ENCODE results near the gene RXFP1.

GRCh38 chr4:158609116-158609515, 87.4 kb downstream of the RXFP1 start:
- TF ChIP-seq CTCF (IDR thresholded peaks at IDR 0.05): no peak
- no peak for TF ChIP-seq POLR2A (IDR thresholded peaks at IDR 0.05)
